Left renal cortex interstitium (tissue), 4 donors: ENCODE data around the gene CD38. TPM values are rescaled to one million over a fixed set of nuclear protein-coding genes. Genes with fewer than 3 reads are reported as not detected.
"Not testable (repeated sequence)": the region's sequence is repeated elsewhere in the genome, so short reads cannot be mapped to it uniquely, and the experiment has no call there.

Source experiments
- DNase-seq, 4 donors: peaks; one replicate each; pipeline ENCODE4 v3.0.0-alpha.2; 2013; ENCODE audit warnings: low read depth in 4 of 4, low spot score in 2 of 4, missing footprints in 1 of 4
- polyA plus RNA-seq, 4 donors: library from polyadenylated mRNA; unstranded; fragments of 120-200 nt; gene quantifications; one replicate each; pipeline ENCODE4 v1.2.1, GENCODE V29; 2013; ENCODE audit not compliant: insufficient read length in 4 of 4

CD38 gene
- polyA plus RNA-seq, 4 donors, result 0.90 to 1.4 (median 1.4) TPM

DNA sequence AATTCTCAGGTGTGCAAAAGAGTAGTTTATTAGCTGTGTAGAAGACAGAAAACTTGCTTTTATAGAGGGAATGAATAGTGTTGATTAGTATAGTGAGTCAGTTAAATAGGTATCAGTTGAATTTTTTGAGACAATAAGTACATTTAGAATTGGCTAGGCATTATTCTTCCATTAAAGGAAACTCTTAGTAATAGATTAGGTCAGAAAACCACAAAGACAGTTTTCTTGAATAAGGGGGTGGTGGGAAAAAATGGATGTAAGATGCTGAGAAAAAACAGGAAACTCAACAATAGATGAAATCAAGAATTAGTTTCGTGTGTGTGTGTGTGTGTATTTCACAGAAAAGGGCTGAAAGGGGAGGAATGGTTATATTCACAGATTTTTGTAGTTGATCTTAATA lies 16.8 kb downstream of the CD38 start:
- no peak for DNase-seq

DNA sequence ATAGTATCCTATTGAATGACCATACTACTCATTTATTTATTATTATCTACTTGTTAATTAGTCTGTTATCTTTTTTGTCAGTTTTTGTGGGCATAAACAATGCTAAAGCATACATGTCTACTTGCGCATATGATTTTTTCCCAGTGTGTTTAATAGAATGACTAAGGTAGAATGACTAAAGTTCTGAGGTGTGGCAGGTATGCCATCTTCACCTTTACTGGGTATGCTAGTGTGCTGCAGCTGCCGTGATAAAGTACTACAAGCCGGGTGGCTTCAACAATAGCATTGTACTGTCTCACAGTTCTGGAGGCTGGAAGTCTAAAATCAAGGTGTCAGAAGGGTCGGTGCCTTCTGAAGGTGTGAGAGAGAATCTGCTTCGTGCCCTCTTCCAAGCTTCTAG lies 19.2 kb downstream of the CD38 start:
- no peak for DNase-seq

DNA sequence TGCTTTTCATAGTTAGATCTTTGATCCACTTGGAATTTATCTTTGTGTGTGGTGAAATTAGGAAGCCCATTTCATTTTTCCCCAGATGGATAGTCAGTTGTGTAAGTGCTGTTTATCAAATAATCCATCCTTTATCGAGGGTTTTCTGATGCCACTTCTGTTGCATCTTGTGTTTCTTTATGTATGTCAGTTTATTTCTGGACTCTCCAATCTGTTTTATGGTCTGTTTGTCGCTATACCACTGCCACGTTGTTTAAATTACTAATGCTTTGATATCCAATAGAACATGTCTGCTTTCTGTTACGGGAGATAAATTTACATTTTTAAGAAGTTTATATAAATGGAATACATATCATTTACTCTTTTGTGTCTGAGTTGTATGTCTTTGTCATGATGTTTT lies 21.0 kb downstream of the CD38 start:
- DNase-seq, result no peak

DNA sequence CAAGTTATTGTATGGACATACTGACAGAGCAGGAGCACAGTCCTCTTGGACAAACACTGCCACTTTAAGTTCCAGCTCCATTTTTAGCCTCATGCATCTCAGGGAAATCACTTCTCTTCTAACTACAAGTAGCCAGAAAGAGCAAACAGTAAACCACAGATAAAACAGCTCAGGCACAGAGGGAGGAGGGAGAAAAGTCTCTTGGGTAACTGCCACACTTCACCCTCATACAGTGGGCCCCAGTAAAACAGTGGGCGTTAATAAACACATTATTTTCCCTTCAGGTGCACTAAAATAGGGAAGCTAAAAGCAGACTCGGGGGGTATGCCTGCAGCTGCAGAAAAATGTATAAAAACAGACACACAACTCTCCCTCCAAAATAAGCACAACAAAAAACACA lies 21.6 kb downstream of the CD38 start:
- no peak for DNase-seq

DNA sequence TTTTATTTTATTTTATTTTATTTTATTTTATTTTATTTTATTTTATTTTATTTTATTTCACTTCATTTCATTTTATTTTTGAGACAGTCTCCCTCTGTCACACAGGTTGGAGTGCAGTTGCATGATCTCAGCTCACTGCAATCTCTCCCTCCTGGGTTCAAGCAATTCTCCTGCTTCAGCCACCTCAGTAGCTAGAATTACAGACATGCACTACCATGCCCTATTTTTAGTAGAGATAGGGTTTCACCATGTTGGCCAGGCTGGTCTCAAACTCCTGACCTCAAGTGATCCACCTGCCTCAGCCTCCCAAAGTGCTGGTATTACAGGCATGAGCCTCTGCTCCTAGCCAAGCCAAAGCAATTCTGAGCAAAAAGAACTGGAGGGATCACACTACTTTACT lies 24.4 kb downstream of the CD38 start:
- DNase-seq, result not testable (repeated sequence)

DNA sequence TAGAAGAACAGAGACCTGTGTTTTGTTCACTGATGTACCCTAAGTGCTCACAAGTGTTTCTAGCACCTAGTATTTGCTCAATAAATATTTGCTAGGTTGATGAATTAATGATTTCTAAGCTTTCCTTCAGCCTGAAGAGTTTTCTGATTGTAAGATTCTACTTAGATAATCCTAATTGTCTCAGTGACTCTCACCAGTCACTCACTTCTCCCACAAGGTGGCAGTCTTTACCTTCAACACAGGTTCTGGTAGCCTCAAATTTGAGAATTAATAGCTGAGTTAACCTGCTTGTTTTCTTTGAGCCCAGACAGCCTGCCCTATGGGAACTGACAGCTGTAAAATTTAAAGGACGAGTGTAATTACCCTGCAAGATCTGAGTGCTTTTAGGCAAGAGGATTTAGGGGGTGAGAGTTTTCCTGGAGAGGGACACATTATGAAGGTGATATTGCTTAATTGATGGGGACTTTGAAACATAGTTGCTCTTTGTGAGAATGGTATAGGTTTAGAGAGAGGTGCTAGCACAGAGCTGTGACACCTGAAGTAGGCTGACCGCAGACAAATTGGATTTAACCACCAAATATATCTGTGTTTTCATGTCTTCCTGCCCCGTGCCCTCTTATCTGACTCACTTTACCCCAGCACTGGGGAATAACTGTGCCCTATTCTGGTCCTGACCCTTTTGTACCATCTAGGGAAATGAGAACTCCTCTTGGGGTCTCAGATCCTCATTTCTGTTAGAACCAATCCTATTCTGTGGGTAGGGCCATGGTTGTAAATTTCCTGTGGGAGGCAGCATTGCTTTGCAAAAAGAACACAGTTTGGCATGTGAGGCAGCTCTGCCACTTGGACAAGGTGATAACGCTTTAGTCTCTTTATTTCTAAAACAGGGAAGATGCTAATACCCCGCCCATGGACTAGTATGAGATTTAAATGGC lies 27.7 kb downstream of the CD38 start:
- DNase-seq, result peak; percentile 27 to 46 (median 36)

DNA sequence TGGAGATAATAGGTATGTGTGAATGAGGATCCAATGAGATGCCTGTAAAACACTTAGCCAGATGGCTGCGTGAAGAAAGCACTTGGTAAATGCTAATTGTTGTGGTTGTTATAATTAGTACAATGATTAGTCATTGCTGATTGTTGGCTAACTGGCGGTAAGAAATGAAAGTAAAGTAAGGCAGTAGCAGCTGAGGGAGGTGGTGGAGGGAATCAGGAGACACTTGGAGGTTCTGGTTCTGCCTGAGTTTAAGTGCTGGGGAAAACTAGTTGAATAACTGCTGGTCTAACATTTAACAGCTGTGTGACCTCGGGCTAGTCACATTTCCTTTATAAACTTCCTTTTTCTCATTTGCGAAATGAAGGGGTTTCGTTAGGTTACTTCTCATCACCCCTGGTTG lies 30.9 kb downstream of the CD38 start:
- DNase-seq, result no peak

DNA sequence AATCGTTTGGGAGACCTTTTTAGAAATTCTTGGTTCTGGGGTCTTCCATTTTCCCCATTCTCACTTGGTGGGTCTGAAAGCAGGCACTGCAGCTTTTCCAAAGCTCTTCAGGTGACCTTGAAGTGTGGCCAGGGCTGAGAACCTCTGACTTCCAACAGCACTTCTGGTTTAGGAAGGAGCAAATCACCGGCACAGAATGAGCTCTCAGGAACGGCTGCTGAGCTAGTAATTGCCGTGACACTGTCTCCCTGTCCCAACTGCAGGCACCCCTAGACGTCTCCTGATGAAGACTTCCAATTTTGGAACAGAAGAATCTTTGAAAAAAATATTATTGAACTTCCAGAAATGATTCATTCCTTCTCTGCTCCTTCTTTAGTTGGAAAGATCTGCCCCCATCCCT lies 31.3 kb downstream of the CD38 start:
- no peak for DNase-seq

DNA sequence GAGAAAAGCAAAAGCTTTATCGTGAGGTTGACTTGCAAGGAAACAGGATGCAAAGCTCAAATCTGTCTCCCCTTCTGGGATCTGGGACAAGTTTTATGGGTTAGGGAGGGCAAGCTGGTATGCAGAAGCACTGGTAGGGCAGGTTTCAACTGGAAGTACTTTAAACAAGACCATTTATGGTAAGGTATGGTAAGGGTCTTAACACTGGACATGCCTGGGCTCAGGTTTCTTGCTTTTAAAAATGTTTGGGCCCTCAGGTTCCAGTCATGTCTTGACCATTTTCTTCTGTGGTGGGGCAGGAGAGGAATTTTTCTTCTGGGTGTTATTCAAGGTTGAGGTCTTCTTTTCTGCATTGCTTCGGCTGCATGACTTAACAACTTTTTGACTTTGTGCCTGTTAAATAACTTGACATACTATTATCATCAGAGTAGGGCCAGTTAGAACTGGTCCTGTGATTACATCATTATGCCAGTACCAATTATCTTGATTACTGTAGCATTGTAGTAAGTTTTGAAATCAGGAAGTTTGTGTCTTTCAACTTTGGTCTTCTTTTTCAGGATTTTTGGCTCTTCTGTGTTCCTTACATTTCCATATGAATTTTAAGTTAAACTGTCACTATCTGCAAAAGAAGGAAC lies 33.7 kb downstream of the CD38 start:
- no peak for DNase-seq

DNA sequence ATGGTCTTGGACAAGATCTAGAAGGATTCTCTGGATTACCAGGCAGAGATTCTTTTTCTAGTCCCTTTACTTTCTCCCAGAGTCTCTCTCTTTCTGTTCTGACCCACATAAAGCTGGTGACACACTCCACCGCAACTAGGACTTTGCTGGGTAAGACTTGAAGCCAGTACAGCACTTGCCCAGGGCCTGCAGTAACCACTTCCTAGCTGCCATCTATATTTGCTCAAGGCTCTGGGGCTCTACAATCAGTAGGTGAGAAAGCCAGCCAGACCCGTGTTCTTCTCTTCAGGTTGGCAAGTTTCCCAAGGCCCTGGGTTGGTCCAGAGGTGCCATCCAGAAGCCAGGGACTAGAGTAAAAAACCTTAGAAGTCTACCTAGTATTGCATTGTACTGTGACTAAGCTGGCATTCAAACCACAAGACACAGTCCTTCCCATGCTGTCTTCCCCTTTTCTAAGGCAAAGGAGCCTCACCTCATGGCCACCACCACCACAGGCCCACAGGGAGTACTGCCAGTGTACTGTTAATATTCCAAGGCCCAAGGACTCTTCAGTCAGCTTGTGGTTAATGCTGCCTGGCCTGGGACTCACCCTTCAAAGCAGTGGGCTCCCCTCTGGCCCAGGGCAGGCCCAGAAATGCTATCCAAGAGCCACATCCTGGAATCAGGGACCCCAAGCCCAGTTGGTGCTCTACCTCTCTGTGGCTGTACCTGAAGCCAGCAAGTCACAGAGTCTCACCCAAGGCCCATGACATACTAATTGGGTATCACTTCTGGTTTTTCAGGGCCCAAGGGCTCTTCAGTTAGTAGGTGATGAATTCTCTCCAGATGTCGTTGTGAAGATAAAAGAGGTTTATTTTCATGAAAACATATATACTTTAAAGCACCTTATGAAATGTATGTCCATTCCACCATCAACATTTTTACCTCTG lies 54.7 kb downstream of the CD38 start:
- DNase-seq, result no peak

DNA sequence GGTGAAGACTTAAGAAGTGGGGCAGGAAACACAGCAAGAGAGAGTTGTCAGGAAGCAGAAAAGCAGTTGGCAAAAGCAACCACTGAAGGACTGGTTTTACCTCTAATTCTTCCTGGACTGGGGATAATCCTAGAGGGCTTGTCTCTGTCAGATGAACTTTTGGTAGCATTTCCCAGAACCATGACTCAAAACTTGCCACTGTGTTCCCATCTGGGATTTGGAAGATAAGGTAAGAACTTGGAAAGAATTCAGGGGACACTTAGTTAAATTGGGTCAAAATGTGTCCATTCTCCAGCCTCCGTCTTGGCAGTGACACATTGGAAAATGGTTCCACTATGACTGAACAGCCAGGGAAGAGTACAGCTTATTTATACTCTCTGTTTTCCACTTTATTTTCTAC lies 55.7 kb downstream of the CD38 start:
- no peak for DNase-seq

DNA sequence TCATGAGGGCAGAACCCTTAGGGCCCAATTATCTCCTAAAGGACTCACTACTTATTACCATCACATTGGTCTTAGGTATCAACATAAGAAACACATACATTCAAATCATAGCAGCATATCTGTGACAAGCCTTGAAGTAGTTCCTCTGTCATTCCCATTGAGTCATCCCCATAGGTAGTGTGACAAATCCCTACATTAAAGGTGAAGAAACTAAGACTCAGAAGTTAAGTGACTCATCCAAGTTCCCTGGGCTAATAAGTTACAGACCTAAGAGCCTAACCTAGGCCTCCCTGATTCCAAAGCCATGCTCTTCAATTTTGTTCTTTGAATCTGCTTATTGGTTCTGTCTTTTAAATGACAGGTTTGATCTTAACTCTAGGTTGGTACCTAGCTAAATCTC lies 58.2 kb downstream of the CD38 start:
- no peak for DNase-seq

DNA sequence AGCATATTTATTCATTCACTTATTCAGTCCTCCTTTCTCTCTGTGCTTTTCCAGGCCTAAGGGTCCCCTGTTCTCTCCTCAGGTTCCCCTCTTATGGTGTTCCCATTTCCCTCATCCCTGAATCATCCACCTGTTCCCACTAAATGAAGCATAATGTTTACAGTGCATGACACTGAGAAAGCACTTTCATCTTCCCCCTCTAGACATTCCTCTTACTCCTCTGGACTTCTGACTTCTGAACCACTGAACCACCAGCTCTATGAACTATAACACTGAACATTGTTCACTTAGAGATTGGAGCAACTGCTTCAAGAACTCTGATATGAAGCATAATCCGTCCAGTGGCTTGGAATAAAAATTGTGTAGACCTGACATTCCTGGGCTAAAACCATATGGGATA lies 59.5 kb downstream of the CD38 start:
- DNase-seq, result no peak

DNA sequence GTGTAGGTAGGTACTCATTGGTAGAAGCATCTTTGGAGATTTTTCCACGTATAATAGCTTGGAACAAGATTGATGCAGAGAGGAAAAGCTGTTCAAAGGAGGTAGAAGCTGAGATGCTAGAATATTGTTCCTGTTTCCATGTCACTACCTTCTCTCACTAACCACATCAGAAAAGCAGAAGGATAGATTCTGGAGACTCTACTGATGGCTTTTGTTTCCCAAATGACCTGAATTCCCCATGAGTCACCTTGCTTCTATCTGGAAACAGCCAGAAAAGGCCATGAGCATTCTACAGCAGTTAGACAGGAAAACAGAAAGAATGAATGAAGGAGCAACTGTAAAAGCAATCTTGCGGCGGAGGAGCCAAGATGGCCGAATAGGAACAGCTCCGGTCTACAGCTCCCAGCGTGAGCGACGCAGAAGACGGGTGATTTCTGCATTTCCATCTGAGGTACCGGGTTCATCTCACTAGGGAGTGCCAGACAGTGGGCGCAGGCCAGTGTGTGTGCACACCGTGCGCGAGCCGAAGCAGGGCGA lies 63.1 kb downstream of the CD38 start:
- DNase-seq, result not testable (repeated sequence)

DNA sequence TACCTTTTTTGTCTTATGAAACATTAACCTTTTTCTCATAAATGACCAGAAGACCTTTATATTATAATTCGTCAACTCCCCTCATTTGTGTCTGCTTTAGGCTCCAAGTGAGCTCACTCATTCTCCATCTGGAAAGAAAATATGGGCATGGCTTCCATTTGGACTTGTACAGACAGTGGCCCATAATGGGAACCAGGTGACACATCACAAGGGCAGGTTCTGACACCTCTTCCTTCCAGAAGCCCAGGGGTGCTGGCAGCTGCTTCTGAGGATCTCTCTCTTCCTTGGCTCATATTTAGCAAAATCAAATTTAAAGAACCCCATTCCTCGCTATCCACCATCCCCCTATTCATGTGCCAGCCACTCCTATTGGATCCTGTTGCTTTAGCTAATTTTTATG lies 69.6 kb downstream of the CD38 start:
- no peak for DNase-seq

DNA sequence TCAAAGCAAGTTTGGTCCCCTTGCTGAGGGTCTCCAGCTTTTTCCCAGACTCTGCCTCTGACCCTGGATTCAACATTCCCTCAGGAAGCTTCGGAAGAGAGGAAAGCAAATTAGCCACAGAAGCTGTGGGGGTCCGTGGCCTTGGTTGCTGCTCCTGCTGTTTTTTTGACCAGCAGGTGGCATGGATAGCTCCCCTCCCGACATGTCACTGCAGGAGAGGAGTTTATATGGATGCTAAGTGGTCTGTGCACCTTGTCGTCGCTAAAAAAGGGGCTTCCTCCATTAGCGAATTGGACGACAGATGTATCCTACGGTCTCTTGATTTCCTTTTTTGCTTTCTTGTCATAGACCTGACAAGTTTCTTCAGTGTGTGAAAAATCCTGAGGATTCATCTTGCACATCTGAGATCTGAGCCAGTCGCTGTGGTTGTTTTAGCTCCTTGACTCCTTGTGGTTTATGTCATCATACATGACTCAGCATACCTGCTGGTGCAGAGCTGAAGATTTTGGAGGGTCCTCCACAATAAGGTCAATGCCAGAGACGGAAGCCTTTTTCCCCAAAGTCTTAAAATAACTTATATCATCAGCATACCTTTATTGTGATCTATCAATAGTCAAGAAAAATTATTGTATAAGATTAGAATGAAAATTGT lies 70.2 kb downstream of the CD38 start:
- no peak for DNase-seq

DNA sequence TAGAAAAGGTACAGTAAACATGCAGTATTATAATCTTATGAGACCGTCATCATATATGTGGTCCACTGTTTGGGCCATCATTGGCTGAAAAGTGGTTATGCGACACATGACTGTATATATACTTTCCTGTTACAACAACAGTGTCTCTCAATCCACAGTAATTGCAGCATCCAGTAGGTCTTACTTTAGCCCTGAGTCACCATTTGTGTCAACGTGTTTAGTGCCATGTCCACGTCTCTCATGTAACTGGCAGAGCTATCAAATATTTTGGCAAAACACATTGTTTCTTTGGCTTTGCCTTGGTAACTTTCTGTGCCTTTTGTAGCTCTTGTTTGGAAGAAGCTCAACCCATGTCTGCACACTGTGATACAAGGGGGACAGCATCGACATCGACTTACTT lies 73.8 kb downstream of the CD38 start:
- no peak for DNase-seq

DNA sequence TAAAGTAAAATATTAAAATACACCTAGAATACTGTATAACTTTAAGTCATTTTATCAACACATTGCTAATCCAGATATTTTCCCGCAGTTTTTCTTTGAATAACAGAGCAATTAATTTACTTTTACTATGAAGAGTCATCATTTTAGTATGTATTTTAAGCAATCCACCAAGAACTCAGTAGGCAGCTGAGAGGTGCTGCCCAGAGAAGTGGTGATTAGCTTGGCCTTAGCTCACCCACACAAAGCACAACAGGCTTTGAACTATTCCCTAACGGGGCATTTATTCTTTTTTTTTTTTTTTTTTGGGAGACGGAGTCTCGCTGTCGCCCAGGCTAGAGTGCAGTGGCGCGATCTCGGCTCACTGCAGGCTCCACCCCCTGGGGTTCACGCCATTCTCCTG lies 74.4 kb downstream of the CD38 start:
- no peak for DNase-seq

DNA sequence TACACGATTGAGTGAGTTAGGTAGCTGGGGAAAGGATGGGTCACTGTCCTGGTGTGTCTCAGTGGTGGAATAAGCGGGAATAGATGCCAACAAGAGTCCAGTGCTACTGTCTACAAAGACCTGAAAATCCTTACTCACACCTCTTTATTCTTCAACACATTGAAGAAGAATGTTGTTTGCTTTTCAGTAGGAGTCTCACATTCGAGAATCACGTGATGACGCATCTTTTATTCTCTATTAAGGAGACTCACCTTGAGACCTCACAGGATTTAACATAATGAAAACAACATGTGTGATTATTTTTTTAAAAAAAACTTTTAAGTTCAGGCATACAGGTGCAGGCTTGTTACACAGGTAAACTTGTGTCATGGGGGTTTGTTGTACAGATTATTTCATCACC lies 75.2 kb downstream of the CD38 start:
- no peak for DNase-seq

DNA sequence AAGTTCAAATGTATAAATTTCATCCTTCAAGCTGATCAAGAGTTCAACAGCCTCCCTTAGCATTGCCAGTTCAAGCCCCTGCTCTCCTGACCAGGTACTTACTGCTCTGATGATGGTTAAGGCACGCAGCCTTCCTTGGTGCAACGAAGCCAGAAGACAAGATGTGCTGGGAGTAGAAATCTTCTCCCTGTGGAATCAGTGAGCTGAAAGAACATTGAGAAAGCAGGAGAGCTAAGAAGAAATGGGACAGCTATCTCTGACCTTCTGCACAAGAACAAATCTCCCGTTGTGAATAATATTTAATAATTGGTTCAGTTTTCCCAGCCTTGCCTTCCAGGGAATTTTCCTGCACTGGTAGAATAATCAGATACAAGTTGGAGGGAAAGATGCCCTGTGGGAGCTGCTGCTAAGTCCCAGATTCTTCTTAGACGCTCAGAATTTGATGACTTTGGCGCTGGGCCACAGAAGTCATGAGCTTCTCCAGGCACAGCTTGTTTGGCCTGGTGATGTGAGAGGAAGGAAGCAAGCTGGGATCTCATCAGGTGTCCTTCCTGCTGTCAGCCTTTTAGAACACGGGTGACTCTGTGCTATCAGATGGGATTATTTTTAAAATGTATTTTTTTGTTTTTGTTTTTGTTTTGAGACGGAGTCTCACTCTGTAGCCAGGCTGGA lies 77.8 kb downstream of the CD38 start:
- peak in 3 of 4 donors; percentile 11 to 32 (median 11) for DNase-seq
